Measurements from ENCODE around the gene NR5A1. TPM values are rescaled to one million over a fixed set of nuclear protein-coding genes. Genes with fewer than 3 reads are reported as not detected.

NR5A1 gene
- total and polyA plus RNA-seq, 2 of the 13 experiments (the other 11 are each of a cell fraction or from before 2014, with no cell fraction given): 28.9 to 44.7 TPM

- TF ChIP-seq TERF1 (CRISPR knock-in tag; IDR thresholded peaks at IDR 0.05) (no peak), PAF1 (CRISPR knock-in tag; IDR thresholded peaks at IDR 0.05) (no peak), RBM22 (optimal IDR thresholded peaks at IDR 0.05; ENCODE audit: low read length) (no peak), RORA (CRISPR knock-in tag; IDR thresholded peaks at IDR 0.05) (no peak), NR2F2 (IDR thresholded peaks at IDR 0.05; ENCODE audit: borderline replicate concordance, low read depth) (no peak), HMGXB4 (CRISPR knock-in tag; IDR thresholded peaks at IDR 0.05; ENCODE audit: borderline replicate concordance in 1 of 2, low read depth in 1 of 2) (no peak), ZNF280D (CRISPR knock-in tag; IDR thresholded peaks at IDR 0.05) (no peak), ZNF747 (CRISPR knock-in tag; IDR thresholded peaks at IDR 0.05; ENCODE audit: borderline replicate concordance) (no peak)
- TF ChIP-seq, protein P1, sequence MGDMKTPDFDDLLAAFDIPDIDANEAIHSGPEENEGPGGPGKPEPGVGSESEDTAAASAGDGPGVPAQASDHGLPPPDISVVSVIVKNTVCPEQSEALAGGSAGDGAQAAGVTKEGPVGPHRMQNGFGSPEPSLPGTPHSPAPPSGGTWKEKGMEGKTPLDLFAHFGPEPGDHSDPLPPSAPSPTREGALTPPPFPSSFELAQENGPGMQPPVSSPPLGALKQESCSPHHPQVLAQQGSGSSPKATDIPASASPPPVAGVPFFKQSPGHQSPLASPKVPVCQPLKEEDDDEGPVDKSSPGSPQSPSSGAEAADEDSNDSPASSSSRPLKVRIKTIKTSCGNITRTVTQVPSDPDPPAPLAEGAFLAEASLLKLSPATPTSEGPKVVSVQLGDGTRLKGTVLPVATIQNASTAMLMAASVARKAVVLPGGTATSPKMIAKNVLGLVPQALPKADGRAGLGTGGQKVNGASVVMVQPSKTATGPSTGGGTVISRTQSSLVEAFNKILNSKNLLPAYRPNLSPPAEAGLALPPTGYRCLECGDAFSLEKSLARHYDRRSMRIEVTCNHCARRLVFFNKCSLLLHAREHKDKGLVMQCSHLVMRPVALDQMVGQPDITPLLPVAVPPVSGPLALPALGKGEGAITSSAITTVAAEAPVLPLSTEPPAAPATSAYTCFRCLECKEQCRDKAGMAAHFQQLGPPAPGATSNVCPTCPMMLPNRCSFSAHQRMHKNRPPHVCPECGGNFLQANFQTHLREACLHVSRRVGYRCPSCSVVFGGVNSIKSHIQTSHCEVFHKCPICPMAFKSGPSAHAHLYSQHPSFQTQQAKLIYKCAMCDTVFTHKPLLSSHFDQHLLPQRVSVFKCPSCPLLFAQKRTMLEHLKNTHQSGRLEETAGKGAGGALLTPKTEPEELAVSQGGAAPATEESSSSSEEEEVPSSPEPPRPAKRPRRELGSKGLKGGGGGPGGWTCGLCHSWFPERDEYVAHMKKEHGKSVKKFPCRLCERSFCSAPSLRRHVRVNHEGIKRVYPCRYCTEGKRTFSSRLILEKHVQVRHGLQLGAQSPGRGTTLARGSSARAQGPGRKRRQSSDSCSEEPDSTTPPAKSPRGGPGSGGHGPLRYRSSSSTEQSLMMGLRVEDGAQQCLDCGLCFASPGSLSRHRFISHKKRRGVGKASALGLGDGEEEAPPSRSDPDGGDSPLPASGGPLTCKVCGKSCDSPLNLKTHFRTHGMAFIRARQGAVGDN (CRISPR knock-in tag; IDR thresholded peaks at IDR 0.05): peak; percentile 23; the same call in 1 of the 2 replicates
- TF ChIP-seq, protein P2, sequence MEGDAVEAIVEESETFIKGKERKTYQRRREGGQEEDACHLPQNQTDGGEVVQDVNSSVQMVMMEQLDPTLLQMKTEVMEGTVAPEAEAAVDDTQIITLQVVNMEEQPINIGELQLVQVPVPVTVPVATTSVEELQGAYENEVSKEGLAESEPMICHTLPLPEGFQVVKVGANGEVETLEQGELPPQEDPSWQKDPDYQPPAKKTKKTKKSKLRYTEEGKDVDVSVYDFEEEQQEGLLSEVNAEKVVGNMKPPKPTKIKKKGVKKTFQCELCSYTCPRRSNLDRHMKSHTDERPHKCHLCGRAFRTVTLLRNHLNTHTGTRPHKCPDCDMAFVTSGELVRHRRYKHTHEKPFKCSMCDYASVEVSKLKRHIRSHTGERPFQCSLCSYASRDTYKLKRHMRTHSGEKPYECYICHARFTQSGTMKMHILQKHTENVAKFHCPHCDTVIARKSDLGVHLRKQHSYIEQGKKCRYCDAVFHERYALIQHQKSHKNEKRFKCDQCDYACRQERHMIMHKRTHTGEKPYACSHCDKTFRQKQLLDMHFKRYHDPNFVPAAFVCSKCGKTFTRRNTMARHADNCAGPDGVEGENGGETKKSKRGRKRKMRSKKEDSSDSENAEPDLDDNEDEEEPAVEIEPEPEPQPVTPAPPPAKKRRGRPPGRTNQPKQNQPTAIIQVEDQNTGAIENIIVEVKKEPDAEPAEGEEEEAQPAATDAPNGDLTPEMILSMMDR (CRISPR knock-in tag; IDR thresholded peaks at IDR 0.05): peak; percentile 75
- TF ChIP-seq, protein P3, sequence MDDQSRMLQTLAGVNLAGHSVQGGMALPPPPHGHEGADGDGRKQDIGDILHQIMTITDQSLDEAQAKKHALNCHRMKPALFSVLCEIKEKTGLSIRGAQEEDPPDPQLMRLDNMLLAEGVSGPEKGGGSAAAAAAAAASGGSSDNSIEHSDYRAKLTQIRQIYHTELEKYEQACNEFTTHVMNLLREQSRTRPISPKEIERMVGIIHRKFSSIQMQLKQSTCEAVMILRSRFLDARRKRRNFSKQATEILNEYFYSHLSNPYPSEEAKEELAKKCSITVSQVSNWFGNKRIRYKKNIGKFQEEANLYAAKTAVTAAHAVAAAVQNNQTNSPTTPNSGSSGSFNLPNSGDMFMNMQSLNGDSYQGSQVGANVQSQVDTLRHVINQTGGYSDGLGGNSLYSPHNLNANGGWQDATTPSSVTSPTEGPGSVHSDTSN (CRISPR knock-in tag; IDR thresholded peaks at IDR 0.05; ENCODE audit: borderline replicate concordance): no peak
Measured at GRCh38 chr9:124475158-124475867, 31.9 kb downstream of the NR5A1 start (continued).
